ENCODE data around the gene SREBF1. TPM values are rescaled to one million over a fixed set of nuclear protein-coding genes. Genes with fewer than 3 reads are reported as not detected.

SREBF1 gene
- total RNA-seq, 2 donors from 2014 or later = 29.3 to 62.7 TPM

- intact Hi-C loops (cut with DNase I) = no loop called here
- no peak for DNase-seq (ENCODE audit: low spot score)
Measured at GRCh38 chr17:17831208-17832031, 5.4 kb downstream of the SREBF1 start.

- DNase-seq (ENCODE audit: low spot score) = no peak
- intact Hi-C loops (cut with DNase I) = no loop called here
Measured at GRCh38 chr17:17830740-17831207, 6.0 kb downstream of the SREBF1 start.

- intact Hi-C loops (cut with DNase I) = no loop called here
- no peak for DNase-seq (ENCODE audit: low spot score)
Measured at GRCh38 chr17:17830269-17830567, 6.6 kb downstream of the SREBF1 start.

GRCh38 chr17:17827826-17828621 lies 8.8 kb downstream of the SREBF1 start:
- no peak for DNase-seq (ENCODE audit: low spot score)
- intact Hi-C loops (cut with DNase I) = no loop called here

- intact Hi-C loops (cut with DNase I) = no loop called here
- DNase-seq (ENCODE audit: low spot score) = no peak
Measured at GRCh38 chr17:17826942-17827785, 9.6 kb downstream of the SREBF1 start.

- intact Hi-C loops (cut with DNase I) = no loop called here
Measured at GRCh38 chr17:17826342-17826713, 10.5 kb downstream of the SREBF1 start.

GRCh38 chr17:17824783-17825614 lies 11.8 kb downstream of the SREBF1 start:
- intact Hi-C loops (cut with DNase I) = no loop called here
- no peak for DNase-seq (ENCODE audit: low spot score)

More at GRCh38 chr17:17826342-17826713, 10.5 kb downstream of the SREBF1 start:
- DNase-seq (ENCODE audit: low spot score) = no peak

- DNase-seq (ENCODE audit: low spot score) = no peak
- intact Hi-C loops (cut with DNase I) = no loop called here
Measured at GRCh38 chr17:17824119-17824782, 12.5 kb downstream of the SREBF1 start.

GRCh38 chr17:17823433-17824118 lies 13.2 kb downstream of the SREBF1 start:
- DNase-seq (ENCODE audit: low spot score) = peak; percentile 94
- intact Hi-C loops (cut with DNase I) = no loop called here

- intact Hi-C loops (cut with DNase I) = no loop called here
- DNase-seq (ENCODE audit: low spot score) = no peak
Measured at GRCh38 chr17:17822616-17823015, 14.2 kb downstream of the SREBF1 start.

- peak; percentile 91 for DNase-seq (ENCODE audit: low spot score)
- intact Hi-C loops (cut with DNase I) = no loop called here
Measured at GRCh38 chr17:17822189-17822588, 14.6 kb downstream of the SREBF1 start.

GRCh38 chr17:17820463-17821158 lies 16.2 kb downstream of the SREBF1 start:
- intact Hi-C loops (cut with DNase I) = no loop called here
- no peak for DNase-seq (ENCODE audit: low spot score)

GRCh38 chr17:17820046-17820445 lies 16.7 kb downstream of the SREBF1 start:
- DNase-seq (ENCODE audit: low spot score) = no peak
- intact Hi-C loops (cut with DNase I) = no loop called here

GRCh38 chr17:17819561-17819995 lies 17.2 kb downstream of the SREBF1 start:
- peak; percentile 93 for DNase-seq (ENCODE audit: low spot score)
- intact Hi-C loops (cut with DNase I) = loop anchor here (2.0 to 10.0 kb wide), 2 partner anchors 41 to 95 kb away; no protein-coding TSS in a partner anchor

GRCh38 chr17:17819111-17819510 lies 17.7 kb downstream of the SREBF1 start:
- intact Hi-C loops (cut with DNase I) = loop anchor here (2.0 to 10.0 kb wide), 2 partner anchors 42 to 96 kb away; no protein-coding TSS in a partner anchor
- DNase-seq (ENCODE audit: low spot score) = no peak

- intact Hi-C loops (cut with DNase I) = loop anchor here (2.0 to 10.0 kb wide), 2 partner anchors 43 to 97 kb away; no protein-coding TSS in a partner anchor
Measured at GRCh38 chr17:17818088-17818526, 18.7 kb downstream of the SREBF1 start.

GRCh38 chr17:17817552-17817947 lies 19.2 kb downstream of the SREBF1 start:
- intact Hi-C loops (cut with DNase I) = loop anchor here (10.0 kb wide), 1 partner anchor 97 kb away; no protein-coding TSS in a partner anchor
- DNase-seq (ENCODE audit: low spot score) = no peak

More at GRCh38 chr17:17818088-17818526, 18.7 kb downstream of the SREBF1 start:
- DNase-seq (ENCODE audit: low spot score) = no peak
